HepG2 (cell line): ENCODE results near the gene MYO19. TPM values are rescaled to one million over a fixed set of nuclear protein-coding genes. Genes with fewer than 3 reads are reported as not detected.

Experiments
- ATAC-seq: fragments of 200-7000 bp; cut with Tn5 transposase; 3 replicates; pipeline ENCODE4 v1.9.1; 2020; ENCODE audit warnings: mild to moderate bottlenecking, moderate library complexity
- BruUV-seq: library from RNA; stranded (reverse); fragments of 400-500 nt; replicated peaks from 2 replicates; lab custom pipeline; 2021; lab: Mats Ljungman, UMichigan
- CTCF ChIA-PET: fragments of 300-600 bp; formaldehyde crosslinking; extraction: SDS; loops from one replicate; lab custom pipeline; 2021; ENCODE audit warnings: low total read pairs, inconsistent platforms, low intra/inter-chr PET ratio; lab: Yijun Ruan, JAX
- POLR2A ChIA-PET: fragments of 350-600 bp; sonication (Branson Sonifier 250); formaldehyde crosslinking; loops from one replicate; lab custom pipeline; 2020; ENCODE audit warnings: antibody characterized with exemption, inconsistent platforms; lab: Yijun Ruan, JAX
- DNase-seq: peaks from one replicate; pipeline ENCODE4 v3.0.0-alpha.2; 2015; ENCODE audit warnings: low spot score
- FAIRE-seq: peaks from 3 replicates; lab custom pipeline; 2011; peaks lifted over from hg19 to GRCh38; lab: Jason Lieb, UNC
- H2AFZ ChIP-seq: one replicate; pipeline ENCODE4 v1.6.1; 2011; ENCODE audit warnings: low read length, inconsistent platforms
- H3K27ac ChIP-seq: fragments of 300-600 bp; 3 replicates; pipeline ENCODE4 v1.8.0; 2011; ENCODE audit warnings: mixed run types, mild to moderate bottlenecking, mixed read lengths, low read length, inconsistent platforms; ENCODE audit not compliant: insufficient read depth; ENCODE audit errors: extremely low read length
- H3K27me3 ChIP-seq, 2 experiments: fragments of 200-600 bp in 1 of 2; 2 replicates in 1 of 2; 3 replicates in 1 of 2; pipeline versions ENCODE4 v1.6.0 to v1.8.0; 2011; ENCODE audit warnings: low read length in 2 of 2, mild to moderate bottlenecking in 2 of 2, moderate library complexity in 2 of 2, inconsistent platforms in 1 of 2; ENCODE audit not compliant: insufficient read depth in 2 of 2, control insufficient read depth in 1 of 2
- H3K36me3 ChIP-seq, 2 experiments: fragments of 200-600 bp in 1 of 2; replicated peaks in 1 of 2; 2 replicates in 1 of 2; 3 replicates in 1 of 2; pipeline versions ENCODE4 v1.5.1 to v1.8.0; 2011; ENCODE audit warnings: low read length in 2 of 2, inconsistent platforms in 1 of 2; ENCODE audit not compliant: insufficient read depth in 2 of 2, control insufficient read depth in 1 of 2
- H3K4me1 ChIP-seq: 2 replicates; pipeline ENCODE4 v1.5.1; 2012; ENCODE audit warnings: low read length, inconsistent platforms; ENCODE audit not compliant: insufficient read depth
- H3K4me2 ChIP-seq: 2 replicates; pipeline ENCODE4 v1.6.0; 2011; ENCODE audit warnings: low read depth, low read length, inconsistent platforms
- H3K4me3 ChIP-seq, 3 experiments: fragments of 200-600 bp in 1 of 3; sonication (generic), shearing (Covaris generic) in 1 of 3; replicated peaks in 1 of 3; 2 replicates each; pipeline ENCODE4 v1.5.1; 2011 to 2016; ENCODE audit warnings: low read length in 3 of 3, inconsistent platforms in 2 of 3, low read depth in 2 of 3, mild to moderate bottlenecking in 2 of 3, control low read depth in 1 of 3, mixed read lengths in 1 of 3; ENCODE audit not compliant: insufficient read depth in 1 of 3
- H3K79me2 ChIP-seq: one replicate; pipeline ENCODE4 v1.6.1; 2011; ENCODE audit warnings: low read length, inconsistent platforms; ENCODE audit not compliant: insufficient read depth
- H3K9ac ChIP-seq: 2 replicates; pipeline ENCODE4 v1.6.0; 2011; ENCODE audit warnings: mild to moderate bottlenecking, low read depth, low read length, inconsistent platforms; ENCODE audit not compliant: insufficient read depth
- H3K9me3 ChIP-seq: 2 replicates; pipeline ENCODE4 v1.5.1; 2012; ENCODE audit warnings: mild to moderate bottlenecking, low read length
- H4K20me1 ChIP-seq: 2 replicates; pipeline ENCODE4 v1.6.0; 2011; ENCODE audit warnings: inconsistent platforms, mild to moderate bottlenecking, low read length, moderate library complexity; ENCODE audit not compliant: insufficient read depth
- CCAR2 ChIP-seq: fragments of 200-400 bp; formaldehyde crosslinking; optimal IDR thresholded peaks from 2 replicates; pipeline ENCODE3; 2018; ENCODE audit warnings: low read depth, mild to moderate bottlenecking, low read length, moderate library complexity
- ELF4 ChIP-seq: sonication (generic); formaldehyde crosslinking; IDR thresholded peaks from 2 replicates; pipeline ENCODE4 v1.5.0; 2020; ENCODE audit warnings: missing genetic modification reagents, mild to moderate bottlenecking, moderate library complexity, borderline replicate concordance
- GATA4 ChIP-seq: sonication (generic); IDR thresholded peaks from 2 replicates; pipeline ENCODE4 v1.6.1; 2016; ENCODE audit warnings: antibody characterized with exemption, low read depth, borderline replicate concordance
- NFE2 ChIP-seq: sonication (generic); formaldehyde crosslinking; IDR thresholded peaks from 2 replicates; pipeline ENCODE4 v1.4.0; 2020; ENCODE audit warnings: missing genetic modification reagents
- POLR2AphosphoS2 ChIP-seq: IDR thresholded peaks from 2 replicates; pipeline ENCODE4 v1.6.1; 2011; ENCODE audit warnings: low read depth, low read length, improper control_type of control experiment
- ZC3H4 ChIP-seq: sonication (generic); formaldehyde crosslinking; IDR thresholded peaks from 2 replicates; pipeline ENCODE4 v1.4.0; 2020; ENCODE audit warnings: missing genetic modification reagents, borderline replicate concordance
- ZFP62 ChIP-seq: sonication (generic); formaldehyde crosslinking; IDR thresholded peaks from 2 replicates; pipeline ENCODE4 v1.4.0; 2020; ENCODE audit warnings: missing genetic modification reagents
- ZSCAN20 ChIP-seq: sonication (generic); formaldehyde crosslinking; IDR thresholded peaks from 2 replicates; pipeline ENCODE4 v1.4.0; 2020; ENCODE audit warnings: missing genetic modification reagents, mild to moderate bottlenecking, borderline replicate concordance
- WGBS: methylation state at CpG from one replicate; pipeline ENCODE4 v1.1.6; 2017; ENCODE audit warnings: low lambda C conversion rate; 5-methylcytosine and 5-hydroxymethylcytosine counted together
- in situ Hi-C: cut with HindIII; loops from 2 replicates; pipeline ENCODE4 v1.10.0; 2017; ENCODE audit warnings: low pct_unique_long_range_greater_than_20kb; ENCODE audit not compliant: extremely low pct_ligation_motif_present
- intact Hi-C: fragments of 100-400 bp; cut with micrococcal nuclease; formaldehyde crosslinking; loops from one replicate; pipeline ENCODE4 v1.10.0; 2022; ENCODE audit not compliant: unreplicated experiment
- polyA plus RNA-seq, 8 experiments: library from polyadenylated mRNA; depleted of rRNA in 3 of 8; stranded (reverse) in 7 of 8; unstranded in 1 of 8; fragments of >200 nt; fragmentation: Illumina TruSeq in 4 of 8; extraction: Trizol in 4 of 8; gene quantifications; 2 replicates each; pipeline versions ENCODE4 v1.2.1 to v1.2.3, GENCODE V29; 2011 to 2016; ENCODE audit warnings: low read depth in 4 of 8, missing spikeins in 1 of 8, mixed read lengths in 1 of 8; ENCODE audit not compliant: insufficient read depth in 1 of 8
- total RNA-seq, 5 experiments: library from RNA; depleted of rRNA; stranded (reverse); fragments of >200 nt; fragmentation: Illumina TruSeq; extraction: Trizol; gene quantifications; 2 replicates each; pipeline ENCODE4 v1.2.3, GENCODE V29; 2016; ENCODE audit warnings: low read depth in 1 of 5
- TF ChIP-seq, protein P1 (sequence below): sonication (generic); formaldehyde crosslinking; IDR thresholded peaks from 2 replicates; pipeline ENCODE4 v1.9.0; 2021; ENCODE audit warnings: mild to moderate bottlenecking, missing genetic modification reagents

MYO19 gene
- total and polyA plus RNA-seq, 2 of the 13 experiments (the other 11 are each of a cell fraction or from before 2014, with no cell fraction given), result 75.7 to 82.3 TPM

DNA sequence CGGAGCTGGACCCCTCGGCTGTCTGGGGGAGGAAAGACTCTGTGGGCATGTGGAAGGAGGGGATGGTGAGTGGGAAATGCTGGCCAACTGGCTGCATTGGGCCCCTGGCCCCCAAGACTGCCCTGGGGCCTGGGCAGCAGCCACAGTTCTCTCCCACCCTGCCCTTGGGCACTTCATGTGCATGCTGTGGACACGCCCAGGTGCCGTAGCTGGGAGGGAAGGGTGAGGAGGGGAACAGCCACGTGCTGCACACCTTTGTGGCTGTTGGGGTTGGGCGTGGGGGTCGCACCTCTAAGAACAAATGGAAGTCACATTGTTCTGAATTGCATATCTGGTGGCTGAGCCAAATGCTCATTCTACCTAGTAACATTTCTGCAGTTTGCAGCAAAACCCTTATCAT is 60.1 kb downstream of the MYO19 start:
- ATAC-seq (no peak), FAIRE-seq (no peak), DNase-seq (no peak)
- no peak for TF ChIP-seq NFE2
- no peak for TF ChIP-seq ZFP62 (CRISPR knock-in tag)
- H3K79me2 ChIP-seq, result no peaks in the 10 kb centered on the region
- no peaks in the 10 kb centered on the region for H3K36me3 ChIP-seq
- no peaks in the 10 kb centered on the region for H3K9me3 ChIP-seq
- H2AFZ ChIP-seq, result no peak overlapping the region
- ChIA-PET POLR2A (no interaction called here), CTCF (no interaction called here)
- no peak overlapping the region for H3K4me2 ChIP-seq
- intact Hi-C loops (no loop called here), in situ Hi-C loops (no loop called here)
- WGBS, result under 1% methylated on average over 7 of the region's 7 CpGs
- H3K4me1 ChIP-seq, result no peaks in the 10 kb centered on the region
- H3K9ac ChIP-seq, result no peak overlapping the region
- H4K20me1 ChIP-seq, result no peaks in the 10 kb centered on the region
- peaks cover 0 to 20% of the 10 kb centered on the region in 2 experiments; a peak in 3 of 5 replicates for H3K27me3 ChIP-seq
- no peak overlapping the region for H3K4me3 ChIP-seq
- no TSS peak for BruUV-seq
- no peak overlapping the region for H3K27ac ChIP-seq

DNA sequence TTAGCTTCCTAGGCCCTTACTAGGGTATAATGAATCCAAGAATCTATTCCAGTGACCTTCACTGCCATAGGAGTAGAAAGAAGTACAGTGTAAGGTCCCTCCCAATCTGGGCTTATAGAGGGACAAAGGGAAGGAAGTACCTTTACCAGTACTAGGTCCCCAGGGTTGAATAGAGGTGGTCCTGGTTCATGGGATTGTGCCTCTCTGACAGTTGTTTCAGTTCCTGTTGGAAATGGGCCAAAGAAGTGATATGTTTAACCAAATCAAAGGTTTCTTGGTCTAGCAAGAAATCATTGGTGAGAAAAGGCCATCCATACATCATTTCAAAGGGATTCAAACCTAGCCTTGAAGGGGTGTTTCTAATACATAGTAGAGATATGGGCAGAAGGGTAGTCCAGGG is 64.2 kb downstream of the MYO19 start:
- intact Hi-C loops (no loop called here), in situ Hi-C loops (no loop called here)
- FAIRE-seq (no peak), ATAC-seq (no peak), DNase-seq (no peak)
- no peak overlapping the region for H3K4me3 ChIP-seq
- BruUV-seq, result no TSS peak
- no peaks in the 10 kb centered on the region for H3K36me3 ChIP-seq
- POLR2A ChIA-PET, result no interaction called here
- H3K79me2 ChIP-seq, result no peaks in the 10 kb centered on the region
- no peak overlapping the region for H3K9ac ChIP-seq
- no peaks in the 10 kb centered on the region for H3K9me3 ChIP-seq
- H3K27ac ChIP-seq, result no peak overlapping the region
- CTCF ChIA-PET, result no interaction called here
- H3K4me1 ChIP-seq, result no peaks in the 10 kb centered on the region
- no peak overlapping the region for H2AFZ ChIP-seq
- 0 out of 2 replicates have a peak, but pooled peaks cover 3% of the 10 kb centered on the region for H4K20me1 ChIP-seq
- H3K27me3 ChIP-seq, result peaks cover 0 to 25% of the 10 kb centered on the region in 2 experiments; a peak in 3 of 5 replicates
- H3K4me2 ChIP-seq, result no peak overlapping the region
- TF ChIP-seq ZC3H4 (CRISPR knock-in tag) (no peak), ZSCAN20 (CRISPR knock-in tag) (no peak), CCAR2 (no peak), POLR2AphosphoS2 (no peak), ELF4 (CRISPR knock-in tag) (no peak), GATA4 (no peak)
- TF ChIP-seq, protein P1, sequence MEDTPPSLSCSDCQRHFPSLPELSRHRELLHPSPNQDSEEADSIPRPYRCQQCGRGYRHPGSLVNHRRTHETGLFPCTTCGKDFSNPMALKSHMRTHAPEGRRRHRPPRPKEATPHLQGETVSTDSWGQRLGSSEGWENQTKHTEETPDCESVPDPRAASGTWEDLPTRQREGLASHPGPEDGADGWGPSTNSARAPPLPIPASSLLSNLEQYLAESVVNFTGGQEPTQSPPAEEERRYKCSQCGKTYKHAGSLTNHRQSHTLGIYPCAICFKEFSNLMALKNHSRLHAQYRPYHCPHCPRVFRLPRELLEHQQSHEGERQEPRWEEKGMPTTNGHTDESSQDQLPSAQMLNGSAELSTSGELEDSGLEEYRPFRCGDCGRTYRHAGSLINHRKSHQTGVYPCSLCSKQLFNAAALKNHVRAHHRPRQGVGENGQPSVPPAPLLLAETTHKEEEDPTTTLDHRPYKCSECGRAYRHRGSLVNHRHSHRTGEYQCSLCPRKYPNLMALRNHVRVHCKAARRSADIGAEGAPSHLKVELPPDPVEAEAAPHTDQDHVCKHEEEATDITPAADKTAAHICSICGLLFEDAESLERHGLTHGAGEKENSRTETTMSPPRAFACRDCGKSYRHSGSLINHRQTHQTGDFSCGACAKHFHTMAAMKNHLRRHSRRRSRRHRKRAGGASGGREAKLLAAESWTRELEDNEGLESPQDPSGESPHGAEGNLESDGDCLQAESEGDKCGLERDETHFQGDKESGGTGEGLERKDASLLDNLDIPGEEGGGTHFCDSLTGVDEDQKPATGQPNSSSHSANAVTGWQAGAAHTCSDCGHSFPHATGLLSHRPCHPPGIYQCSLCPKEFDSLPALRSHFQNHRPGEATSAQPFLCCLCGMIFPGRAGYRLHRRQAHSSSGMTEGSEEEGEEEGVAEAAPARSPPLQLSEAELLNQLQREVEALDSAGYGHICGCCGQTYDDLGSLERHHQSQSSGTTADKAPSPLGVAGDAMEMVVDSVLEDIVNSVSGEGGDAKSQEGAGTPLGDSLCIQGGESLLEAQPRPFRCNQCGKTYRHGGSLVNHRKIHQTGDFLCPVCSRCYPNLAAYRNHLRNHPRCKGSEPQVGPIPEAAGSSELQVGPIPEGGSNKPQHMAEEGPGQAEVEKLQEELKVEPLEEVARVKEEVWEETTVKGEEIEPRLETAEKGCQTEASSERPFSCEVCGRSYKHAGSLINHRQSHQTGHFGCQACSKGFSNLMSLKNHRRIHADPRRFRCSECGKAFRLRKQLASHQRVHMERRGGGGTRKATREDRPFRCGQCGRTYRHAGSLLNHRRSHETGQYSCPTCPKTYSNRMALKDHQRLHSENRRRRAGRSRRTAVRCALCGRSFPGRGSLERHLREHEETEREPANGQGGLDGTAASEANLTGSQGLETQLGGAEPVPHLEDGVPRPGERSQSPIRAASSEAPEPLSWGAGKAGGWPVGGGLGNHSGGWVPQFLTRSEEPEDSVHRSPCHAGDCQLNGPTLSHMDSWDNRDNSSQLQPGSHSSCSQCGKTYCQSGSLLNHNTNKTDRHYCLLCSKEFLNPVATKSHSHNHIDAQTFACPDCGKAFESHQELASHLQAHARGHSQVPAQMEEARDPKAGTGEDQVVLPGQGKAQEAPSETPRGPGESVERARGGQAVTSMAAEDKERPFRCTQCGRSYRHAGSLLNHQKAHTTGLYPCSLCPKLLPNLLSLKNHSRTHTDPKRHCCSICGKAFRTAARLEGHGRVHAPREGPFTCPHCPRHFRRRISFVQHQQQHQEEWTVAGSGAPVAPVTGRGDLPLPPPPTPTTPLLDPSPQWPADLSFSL, result no peak
